Stomach (tissue), 4 donors: ENCODE data around the gene KRTAP5-7.
"Not testable (repeated sequence)": the region's sequence is repeated elsewhere in the genome, so short reads cannot be mapped to it uniquely, and the experiment has no call there.

Source experiments
- EP300 ChIP-seq: sonication (generic); formaldehyde crosslinking; IDR thresholded peaks from one replicate; pipeline ENCODE4 v1.6.1; 2017; ENCODE audit warnings: antibody characterized with exemption
- POLR2A ChIP-seq, 4 donors: fragments of 450-650 bp; IDR thresholded peaks; one replicate each; pipeline ENCODE4 v1.6.1; 2016; ENCODE audit warnings: antibody characterized with exemption in 4 of 4, control low read depth in 2 of 4, mild to moderate bottlenecking in 1 of 4, moderate library complexity in 1 of 4
- TF ChIP-seq, protein P1 (sequence below), 7 experiments: fragments of 450-650 bp in 4 of 7; fragments of 200-600 bp in 3 of 7; sonication (generic) in 3 of 7; IDR thresholded peaks; one replicate each; pipeline ENCODE4 v1.5.1; 2016 to 2019; ENCODE audit warnings: antibody characterized with exemption in 7 of 7, control low read depth in 2 of 7, mild to moderate bottlenecking in 1 of 7

DNA sequence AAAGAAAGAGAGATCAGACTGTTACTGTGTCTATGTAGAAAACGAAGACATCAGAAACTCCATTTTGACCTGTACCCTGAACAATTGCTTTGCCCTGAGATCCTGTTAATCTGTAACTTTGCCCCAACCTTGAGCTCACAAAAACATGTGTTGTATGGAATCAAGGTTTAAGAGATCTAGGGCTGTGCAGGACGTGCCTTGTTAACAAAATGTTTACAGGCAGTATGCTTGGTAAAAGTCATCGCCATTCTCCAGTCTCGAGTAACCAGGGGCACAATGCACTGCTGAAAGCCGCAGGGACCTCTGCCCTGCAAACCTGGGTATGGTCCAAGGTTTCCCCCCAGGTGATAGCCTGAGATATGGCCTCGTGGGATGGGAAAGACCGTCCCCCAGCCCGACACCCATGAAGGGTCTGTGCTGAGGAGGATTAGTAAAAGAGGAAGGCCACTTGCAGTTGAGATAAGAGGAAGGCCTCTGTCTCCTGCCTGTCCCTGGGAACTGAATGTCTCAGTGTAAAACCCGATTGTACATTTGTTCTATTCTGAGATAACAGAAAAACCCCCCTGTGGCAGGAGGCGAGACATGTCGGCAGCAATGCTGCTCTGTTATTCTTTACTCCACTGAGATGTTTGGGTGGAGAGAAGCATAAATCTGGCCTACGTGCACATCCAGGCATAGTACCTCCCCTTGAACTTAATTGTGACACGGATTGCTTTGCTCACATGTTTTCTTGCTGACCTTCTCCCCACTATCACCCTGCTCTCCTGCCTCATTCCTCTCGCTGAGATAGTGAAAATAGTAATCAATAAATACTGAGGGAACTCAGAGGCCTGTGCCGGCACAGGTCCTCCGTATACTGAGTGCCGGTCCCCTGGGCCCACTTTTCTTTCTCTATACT is 7.9 kb downstream of the KRTAP5-7 start:
- not testable (repeated sequence) for TF ChIP-seq POLR2A (IDR thresholded peaks at IDR 0.05); EP300
- TF ChIP-seq, protein P1, sequence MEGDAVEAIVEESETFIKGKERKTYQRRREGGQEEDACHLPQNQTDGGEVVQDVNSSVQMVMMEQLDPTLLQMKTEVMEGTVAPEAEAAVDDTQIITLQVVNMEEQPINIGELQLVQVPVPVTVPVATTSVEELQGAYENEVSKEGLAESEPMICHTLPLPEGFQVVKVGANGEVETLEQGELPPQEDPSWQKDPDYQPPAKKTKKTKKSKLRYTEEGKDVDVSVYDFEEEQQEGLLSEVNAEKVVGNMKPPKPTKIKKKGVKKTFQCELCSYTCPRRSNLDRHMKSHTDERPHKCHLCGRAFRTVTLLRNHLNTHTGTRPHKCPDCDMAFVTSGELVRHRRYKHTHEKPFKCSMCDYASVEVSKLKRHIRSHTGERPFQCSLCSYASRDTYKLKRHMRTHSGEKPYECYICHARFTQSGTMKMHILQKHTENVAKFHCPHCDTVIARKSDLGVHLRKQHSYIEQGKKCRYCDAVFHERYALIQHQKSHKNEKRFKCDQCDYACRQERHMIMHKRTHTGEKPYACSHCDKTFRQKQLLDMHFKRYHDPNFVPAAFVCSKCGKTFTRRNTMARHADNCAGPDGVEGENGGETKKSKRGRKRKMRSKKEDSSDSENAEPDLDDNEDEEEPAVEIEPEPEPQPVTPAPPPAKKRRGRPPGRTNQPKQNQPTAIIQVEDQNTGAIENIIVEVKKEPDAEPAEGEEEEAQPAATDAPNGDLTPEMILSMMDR (IDR thresholded peaks at IDR 0.05), result not testable (repeated sequence)
